ENCODE data around the gene PATJ.

- TF ChIP-seq CTCF (IDR thresholded peaks at IDR 0.05; ENCODE audit: insufficient read depth, low read length) (no peak), REST (IDR thresholded peaks at IDR 0.05; ENCODE audit: insufficient replicate concordance, low read depth) (no peak), POLR2AphosphoS5 (IDR thresholded peaks at IDR 0.05; ENCODE audit: low read depth) (no peak)
These were observed 264.4 kb downstream of the PATJ start for GRCh38 chr1:62006690-62007089.

Data from HL-60 (cell line).